ENCODE measurements around the gene SLC39A11. TPM values are rescaled to one million over a fixed set of nuclear protein-coding genes. Genes with fewer than 3 reads are reported as not detected.

Gene SLC39A11
- total RNA-seq, 1 experiment from 2014 or later: 18.9 TPM

DNA sequence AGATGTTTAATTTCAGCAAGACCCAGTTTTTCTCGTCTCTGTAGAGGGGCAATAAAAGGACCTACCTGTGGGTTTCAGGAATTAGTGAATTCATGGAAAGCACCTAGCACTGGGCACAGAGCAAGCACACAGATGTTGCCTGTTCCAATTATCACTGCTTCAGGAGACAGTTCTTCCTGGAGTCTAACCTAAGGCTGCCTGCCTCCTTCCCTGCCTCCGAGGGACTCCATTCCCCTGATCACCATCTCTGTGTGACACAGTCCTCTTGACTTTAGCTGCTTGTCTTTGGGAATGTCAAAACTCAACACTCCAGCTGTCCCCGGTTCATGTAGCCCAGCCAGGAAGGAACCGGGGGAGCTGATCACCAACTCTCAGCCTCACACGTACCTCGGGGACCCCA lies 474.9 kb downstream of the SLC39A11 start:
- TF ChIP-seq, protein P1, sequence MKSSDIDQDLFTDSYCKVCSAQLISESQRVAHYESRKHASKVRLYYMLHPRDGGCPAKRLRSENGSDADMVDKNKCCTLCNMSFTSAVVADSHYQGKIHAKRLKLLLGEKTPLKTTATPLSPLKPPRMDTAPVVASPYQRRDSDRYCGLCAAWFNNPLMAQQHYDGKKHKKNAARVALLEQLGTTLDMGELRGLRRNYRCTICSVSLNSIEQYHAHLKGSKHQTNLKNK (CRISPR knock-in tag; IDR thresholded peaks at IDR 0.05): no peak
- TF ChIP-seq ZNF423 (CRISPR knock-in tag; IDR thresholded peaks at IDR 0.05): no peak
- TF ChIP-seq, protein P2, sequence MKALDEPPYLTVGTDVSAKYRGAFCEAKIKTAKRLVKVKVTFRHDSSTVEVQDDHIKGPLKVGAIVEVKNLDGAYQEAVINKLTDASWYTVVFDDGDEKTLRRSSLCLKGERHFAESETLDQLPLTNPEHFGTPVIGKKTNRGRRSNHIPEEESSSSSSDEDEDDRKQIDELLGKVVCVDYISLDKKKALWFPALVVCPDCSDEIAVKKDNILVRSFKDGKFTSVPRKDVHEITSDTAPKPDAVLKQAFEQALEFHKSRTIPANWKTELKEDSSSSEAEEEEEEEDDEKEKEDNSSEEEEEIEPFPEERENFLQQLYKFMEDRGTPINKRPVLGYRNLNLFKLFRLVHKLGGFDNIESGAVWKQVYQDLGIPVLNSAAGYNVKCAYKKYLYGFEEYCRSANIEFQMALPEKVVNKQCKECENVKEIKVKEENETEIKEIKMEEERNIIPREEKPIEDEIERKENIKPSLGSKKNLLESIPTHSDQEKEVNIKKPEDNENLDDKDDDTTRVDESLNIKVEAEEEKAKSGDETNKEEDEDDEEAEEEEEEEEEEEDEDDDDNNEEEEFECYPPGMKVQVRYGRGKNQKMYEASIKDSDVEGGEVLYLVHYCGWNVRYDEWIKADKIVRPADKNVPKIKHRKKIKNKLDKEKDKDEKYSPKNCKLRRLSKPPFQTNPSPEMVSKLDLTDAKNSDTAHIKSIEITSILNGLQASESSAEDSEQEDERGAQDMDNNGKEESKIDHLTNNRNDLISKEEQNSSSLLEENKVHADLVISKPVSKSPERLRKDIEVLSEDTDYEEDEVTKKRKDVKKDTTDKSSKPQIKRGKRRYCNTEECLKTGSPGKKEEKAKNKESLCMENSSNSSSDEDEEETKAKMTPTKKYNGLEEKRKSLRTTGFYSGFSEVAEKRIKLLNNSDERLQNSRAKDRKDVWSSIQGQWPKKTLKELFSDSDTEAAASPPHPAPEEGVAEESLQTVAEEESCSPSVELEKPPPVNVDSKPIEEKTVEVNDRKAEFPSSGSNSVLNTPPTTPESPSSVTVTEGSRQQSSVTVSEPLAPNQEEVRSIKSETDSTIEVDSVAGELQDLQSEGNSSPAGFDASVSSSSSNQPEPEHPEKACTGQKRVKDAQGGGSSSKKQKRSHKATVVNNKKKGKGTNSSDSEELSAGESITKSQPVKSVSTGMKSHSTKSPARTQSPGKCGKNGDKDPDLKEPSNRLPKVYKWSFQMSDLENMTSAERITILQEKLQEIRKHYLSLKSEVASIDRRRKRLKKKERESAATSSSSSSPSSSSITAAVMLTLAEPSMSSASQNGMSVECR (CRISPR knock-in tag; IDR thresholded peaks at IDR 0.05; ENCODE audit: borderline replicate concordance): no peak
- no peak for TF ChIP-seq RORB (CRISPR knock-in tag; IDR thresholded peaks at IDR 0.05)
- TF ChIP-seq TEAD4 (CRISPR knock-in tag; IDR thresholded peaks at IDR 0.05): no peak
- TF ChIP-seq, protein P3, sequence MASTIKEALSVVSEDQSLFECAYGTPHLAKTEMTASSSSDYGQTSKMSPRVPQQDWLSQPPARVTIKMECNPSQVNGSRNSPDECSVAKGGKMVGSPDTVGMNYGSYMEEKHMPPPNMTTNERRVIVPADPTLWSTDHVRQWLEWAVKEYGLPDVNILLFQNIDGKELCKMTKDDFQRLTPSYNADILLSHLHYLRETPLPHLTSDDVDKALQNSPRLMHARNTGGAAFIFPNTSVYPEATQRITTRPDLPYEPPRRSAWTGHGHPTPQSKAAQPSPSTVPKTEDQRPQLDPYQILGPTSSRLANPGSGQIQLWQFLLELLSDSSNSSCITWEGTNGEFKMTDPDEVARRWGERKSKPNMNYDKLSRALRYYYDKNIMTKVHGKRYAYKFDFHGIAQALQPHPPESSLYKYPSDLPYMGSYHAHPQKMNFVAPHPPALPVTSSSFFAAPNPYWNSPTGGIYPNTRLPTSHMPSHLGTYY (CRISPR knock-in tag; IDR thresholded peaks at IDR 0.05): no peak
- ChIA-PET POLR2A (no interaction called here), CTCF (interaction anchor here (1.0 to 1.8 kb wide), 3 partner anchors 23 to 61 kb away, joined by 5 to 8 read pairs (median 7); no protein-coding TSS in a partner anchor)
- H3K27ac Mint-ChIP-seq: no peak overlapping the region
- no peak overlapping the region for H3K4me3 Mint-ChIP-seq
- H3K27me3 Mint-ChIP-seq (ENCODE audit: low read depth): peaks cover 11% of the 10 kb centered on the region
- H3K4me1 Mint-ChIP-seq: peaks cover 26% of the 10 kb centered on the region
- no peaks in the 10 kb centered on the region for H3K36me3 Mint-ChIP-seq
- DNase-seq (ENCODE audit: low spot score) (no peak), ATAC-seq (no peak)
- H3K9me3 Mint-ChIP-seq: 0 out of 2 replicates have a peak, but pooled peaks cover 4% of the 10 kb centered on the region

DNA sequence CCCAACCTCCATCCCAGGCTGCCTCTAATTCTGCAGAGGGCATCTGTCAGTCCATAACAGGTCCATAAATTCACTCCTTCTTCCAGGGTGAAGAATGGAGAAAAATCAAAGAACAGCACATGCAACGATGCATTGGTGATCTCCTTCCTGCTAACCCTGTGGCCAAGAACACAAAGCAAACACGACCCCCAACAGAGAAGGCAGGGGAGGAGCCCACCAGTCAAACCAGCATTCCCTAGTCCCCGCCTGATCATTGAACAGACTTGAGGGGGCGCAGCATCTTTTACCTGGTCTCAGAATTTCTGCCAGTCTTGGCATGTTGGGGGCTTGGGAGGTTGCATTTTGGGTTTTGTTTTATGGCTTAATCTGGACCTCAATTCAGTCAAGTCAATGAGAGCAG lies 476.0 kb downstream of the SLC39A11 start:
- Mint-ChIP-seq H3K9me3 (0 out of 2 replicates have a peak, but pooled peaks cover 4% of the 10 kb centered on the region), H3K36me3 (no peaks in the 10 kb centered on the region), H3K4me1 (peaks cover 23% of the 10 kb centered on the region), H3K27ac (no peak overlapping the region), H3K4me3 (no peak overlapping the region), H3K27me3 (ENCODE audit: low read depth) (peaks cover 11% of the 10 kb centered on the region)
- POLR2A ChIA-PET: no interaction called here
- CTCF ChIA-PET: no interaction called here
- DNase-seq (ENCODE audit: low spot score) (no peak), ATAC-seq (peak; percentile 84)
- TF ChIP-seq, protein P4, sequence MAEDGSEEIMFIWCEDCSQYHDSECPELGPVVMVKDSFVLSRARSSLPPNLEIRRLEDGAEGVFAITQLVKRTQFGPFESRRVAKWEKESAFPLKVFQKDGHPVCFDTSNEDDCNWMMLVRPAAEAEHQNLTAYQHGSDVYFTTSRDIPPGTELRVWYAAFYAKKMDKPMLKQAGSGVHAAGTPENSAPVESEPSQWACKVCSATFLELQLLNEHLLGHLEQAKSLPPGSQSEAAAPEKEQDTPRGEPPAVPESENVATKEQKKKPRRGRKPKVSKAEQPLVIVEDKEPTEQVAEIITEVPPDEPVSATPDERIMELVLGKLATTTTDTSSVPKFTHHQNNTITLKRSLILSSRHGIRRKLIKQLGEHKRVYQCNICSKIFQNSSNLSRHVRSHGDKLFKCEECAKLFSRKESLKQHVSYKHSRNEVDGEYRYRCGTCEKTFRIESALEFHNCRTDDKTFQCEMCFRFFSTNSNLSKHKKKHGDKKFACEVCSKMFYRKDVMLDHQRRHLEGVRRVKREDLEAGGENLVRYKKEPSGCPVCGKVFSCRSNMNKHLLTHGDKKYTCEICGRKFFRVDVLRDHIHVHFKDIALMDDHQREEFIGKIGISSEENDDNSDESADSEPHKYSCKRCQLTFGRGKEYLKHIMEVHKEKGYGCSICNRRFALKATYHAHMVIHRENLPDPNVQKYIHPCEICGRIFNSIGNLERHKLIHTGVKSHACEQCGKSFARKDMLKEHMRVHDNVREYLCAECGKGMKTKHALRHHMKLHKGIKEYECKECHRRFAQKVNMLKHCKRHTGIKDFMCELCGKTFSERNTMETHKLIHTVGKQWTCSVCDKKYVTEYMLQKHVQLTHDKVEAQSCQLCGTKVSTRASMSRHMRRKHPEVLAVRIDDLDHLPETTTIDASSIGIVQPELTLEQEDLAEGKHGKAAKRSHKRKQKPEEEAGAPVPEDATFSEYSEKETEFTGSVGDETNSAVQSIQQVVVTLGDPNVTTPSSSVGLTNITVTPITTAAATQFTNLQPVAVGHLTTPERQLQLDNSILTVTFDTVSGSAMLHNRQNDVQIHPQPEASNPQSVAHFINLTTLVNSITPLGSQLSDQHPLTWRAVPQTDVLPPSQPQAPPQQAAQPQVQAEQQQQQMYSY (CRISPR knock-in tag; IDR thresholded peaks at IDR 0.05): no peak
- TF ChIP-seq NR1H2 (CRISPR knock-in tag; IDR thresholded peaks at IDR 0.05) (no peak), CREM (CRISPR knock-in tag; IDR thresholded peaks at IDR 0.05) (no peak), EMX1 (CRISPR knock-in tag; IDR thresholded peaks at IDR 0.05) (no peak), ZNF396 (CRISPR knock-in tag; IDR thresholded peaks at IDR 0.05; ENCODE audit: borderline replicate concordance) (no peak), NR2C2 (CRISPR knock-in tag; IDR thresholded peaks at IDR 0.05) (no peak), ZNF121 (CRISPR knock-in tag; IDR thresholded peaks at IDR 0.05) (no peak), FOXP1 (CRISPR knock-in tag; IDR thresholded peaks at IDR 0.05; ENCODE audit: borderline replicate concordance) (no peak), TEAD1 (CRISPR knock-in tag; IDR thresholded peaks at IDR 0.05) (no peak)
- TF ChIP-seq, protein P1 (CRISPR knock-in tag; IDR thresholded peaks at IDR 0.05): no peak
- TF ChIP-seq, protein P5, sequence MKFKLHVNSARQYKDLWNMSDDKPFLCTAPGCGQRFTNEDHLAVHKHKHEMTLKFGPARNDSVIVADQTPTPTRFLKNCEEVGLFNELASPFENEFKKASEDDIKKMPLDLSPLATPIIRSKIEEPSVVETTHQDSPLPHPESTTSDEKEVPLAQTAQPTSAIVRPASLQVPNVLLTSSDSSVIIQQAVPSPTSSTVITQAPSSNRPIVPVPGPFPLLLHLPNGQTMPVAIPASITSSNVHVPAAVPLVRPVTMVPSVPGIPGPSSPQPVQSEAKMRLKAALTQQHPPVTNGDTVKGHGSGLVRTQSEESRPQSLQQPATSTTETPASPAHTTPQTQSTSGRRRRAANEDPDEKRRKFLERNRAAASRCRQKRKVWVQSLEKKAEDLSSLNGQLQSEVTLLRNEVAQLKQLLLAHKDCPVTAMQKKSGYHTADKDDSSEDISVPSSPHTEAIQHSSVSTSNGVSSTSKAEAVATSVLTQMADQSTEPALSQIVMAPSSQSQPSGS (CRISPR knock-in tag; IDR thresholded peaks at IDR 0.05; ENCODE audit: borderline replicate concordance, low read depth): no peak
- TF ChIP-seq, protein P6, sequence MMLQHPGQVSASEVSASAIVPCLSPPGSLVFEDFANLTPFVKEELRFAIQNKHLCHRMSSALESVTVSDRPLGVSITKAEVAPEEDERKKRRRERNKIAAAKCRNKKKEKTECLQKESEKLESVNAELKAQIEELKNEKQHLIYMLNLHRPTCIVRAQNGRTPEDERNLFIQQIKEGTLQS (CRISPR knock-in tag; conservative IDR thresholded peaks at IDR 0.05): no peak
- TF ChIP-seq, protein P3 (CRISPR knock-in tag; IDR thresholded peaks at IDR 0.05): no peak
- TF ChIP-seq, protein P7, sequence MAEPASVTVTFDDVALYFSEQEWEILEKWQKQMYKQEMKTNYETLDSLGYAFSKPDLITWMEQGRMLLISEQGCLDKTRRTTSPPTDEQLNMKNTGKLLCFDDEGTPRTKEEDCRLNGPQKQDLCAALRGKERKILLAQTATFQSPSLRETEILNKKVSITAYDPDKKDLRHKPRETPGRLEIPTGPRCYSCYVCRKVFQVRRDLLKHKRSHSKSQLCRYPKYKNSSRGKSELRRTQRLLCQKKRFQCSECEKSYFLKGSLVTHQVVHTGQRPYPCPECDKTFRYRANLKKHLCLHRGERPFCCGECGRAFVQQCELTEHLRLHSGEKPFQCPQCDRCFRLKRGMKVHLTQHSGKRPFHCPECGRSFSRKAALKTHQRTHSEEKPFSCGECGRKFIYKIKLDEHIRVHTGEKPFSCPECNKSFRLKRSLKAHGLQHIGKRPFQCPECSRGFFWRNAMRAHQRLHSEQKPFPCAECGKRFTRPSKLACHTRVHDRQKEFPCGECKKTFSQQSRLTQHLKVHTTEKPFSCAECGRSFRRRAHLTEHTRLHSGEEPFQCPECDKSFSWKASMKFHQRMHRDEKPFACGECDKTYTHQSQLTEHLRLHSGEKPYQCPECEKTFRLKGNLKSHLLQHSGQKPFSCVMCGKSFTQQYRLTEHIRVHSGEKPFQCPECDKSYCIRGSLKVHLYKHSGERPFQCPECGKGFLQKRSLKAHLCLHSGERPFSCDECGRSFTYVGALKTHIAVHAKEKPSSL (CRISPR knock-in tag; conservative IDR thresholded peaks at IDR 0.05): no peak
